Myocyte (in vitro differentiated cells): ENCODE data around the gene TLK1. TPM values are rescaled to one million over a fixed set of nuclear protein-coding genes. Genes with fewer than 3 reads are reported as not detected.
A peak's percentile ranks its signal among the peaks of the same experiment; 100 is the strongest.
"Not testable (repeated sequence)": the region's sequence is repeated elsewhere in the genome, so short reads cannot be mapped to it uniquely, and the experiment has no call there.

Experiments
- DNase-seq: peaks from one replicate; pipeline ENCODE4 v3.0.0-alpha.2; 2012; ENCODE audit warnings: low read depth
- total RNA-seq: library from RNA; depleted of rRNA; stranded (reverse); fragments of >200 nt; gene quantifications from 2 replicates; pipeline ENCODE4 v1.2.3, GENCODE V29; 2014

TLK1 gene
- total RNA-seq, 1 donor from 2014 or later, result 9.9 TPM

DNA sequence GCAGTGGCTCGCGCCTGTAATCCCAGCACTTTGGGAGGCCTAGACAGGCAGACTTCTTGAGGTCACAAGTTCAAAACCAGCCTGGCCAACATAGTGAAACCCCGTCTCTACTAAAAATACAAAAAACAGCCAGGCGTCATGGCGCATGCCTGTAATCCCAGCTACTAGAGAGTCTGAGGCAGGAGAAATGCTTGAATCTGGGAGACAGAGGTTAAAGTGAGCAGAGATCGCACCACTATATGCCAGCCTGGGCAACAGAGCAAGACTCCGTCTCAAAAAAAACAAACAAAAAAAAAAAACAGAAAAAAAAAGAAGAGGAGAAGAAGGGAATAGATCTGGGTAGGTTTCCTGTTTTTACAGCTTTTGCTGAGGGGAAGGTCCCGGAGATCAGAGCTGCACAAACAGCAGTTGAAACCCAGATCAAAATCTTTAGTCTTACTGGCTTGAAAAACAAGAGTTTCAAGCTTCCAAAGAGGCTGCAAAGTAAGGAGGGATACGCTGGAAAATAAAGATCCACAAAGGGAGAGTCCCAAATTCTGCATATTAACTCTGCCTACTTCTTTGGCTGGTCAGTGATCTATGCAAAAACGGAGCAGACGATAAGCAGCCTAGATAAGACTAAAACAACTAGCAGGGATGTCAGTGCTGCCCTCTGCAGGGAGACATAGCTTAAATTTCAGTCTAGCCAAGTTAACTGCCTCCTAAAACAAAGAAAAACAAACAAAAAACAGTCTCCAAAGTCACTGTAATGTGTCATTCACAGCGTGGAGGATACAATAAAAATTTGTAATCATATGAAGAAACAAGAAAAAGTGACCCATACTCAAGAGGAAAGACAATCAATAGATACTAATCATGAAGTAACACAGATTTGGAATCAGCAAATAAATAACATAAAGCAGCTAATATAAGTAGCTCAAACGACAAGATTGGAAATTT is 74.1 kb downstream of the TLK1 start:
- peak; percentile 52 for DNase-seq

DNA sequence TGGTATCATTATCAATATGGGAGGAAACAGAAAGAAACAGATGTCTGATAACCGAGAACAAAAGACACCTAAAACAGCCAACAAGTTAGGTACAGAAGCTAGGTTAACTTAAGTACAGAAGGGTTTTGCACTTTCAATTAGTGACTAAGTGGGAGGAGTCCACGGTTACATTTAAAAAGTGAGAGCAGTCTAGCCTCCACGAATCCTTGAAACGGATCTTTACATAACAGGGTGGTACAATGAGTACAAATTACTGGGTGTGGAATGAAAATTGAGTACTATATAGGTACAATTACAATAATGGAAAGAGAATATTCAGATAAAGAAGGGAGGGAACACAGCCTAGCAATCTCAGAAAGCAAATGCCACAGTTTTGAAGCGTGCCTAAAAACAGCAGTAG is 76.6 kb downstream of the TLK1 start:
- no peak for DNase-seq

DNA sequence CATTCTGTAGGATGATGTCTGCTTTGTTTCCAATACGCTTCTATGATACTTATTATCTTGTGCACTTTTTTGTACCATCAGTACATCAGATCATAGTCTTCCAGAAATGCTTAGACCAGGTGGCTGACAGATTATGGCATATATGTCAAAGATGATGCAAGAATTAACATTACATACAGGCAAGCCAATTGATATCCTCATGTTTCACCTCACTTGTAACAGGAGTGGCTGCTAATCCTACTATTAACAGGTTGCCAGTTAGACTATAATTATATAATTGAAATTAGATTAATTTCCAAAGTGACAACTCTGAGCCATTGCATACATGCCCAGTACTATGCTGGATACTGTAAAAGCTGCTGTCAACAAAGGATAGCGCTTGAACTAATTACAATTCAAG is 77.2 kb downstream of the TLK1 start:
- DNase-seq, result no peak

DNA sequence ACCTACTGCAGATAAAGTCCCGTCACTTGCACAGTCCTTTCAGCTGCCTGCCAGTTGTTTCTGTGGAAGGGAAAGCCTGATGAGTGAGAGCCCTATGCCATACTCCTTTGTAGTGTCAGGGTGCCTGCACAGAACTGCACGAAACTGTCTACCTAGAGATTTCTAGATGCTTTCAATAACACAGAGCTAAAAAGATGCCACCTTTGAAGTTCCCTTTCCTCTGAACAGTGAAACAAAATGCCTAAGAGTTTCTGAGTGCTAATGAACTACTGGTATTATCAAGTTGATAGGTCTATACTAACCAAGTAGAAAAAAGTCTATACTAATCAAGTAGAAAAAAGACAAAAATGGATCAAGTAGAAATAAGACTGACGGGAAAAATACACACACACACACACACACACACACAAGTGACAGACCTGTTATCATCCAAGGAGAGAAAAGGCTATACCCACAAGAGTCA is 79.0 kb downstream of the TLK1 start:
- DNase-seq, result peak; percentile 9

DNA sequence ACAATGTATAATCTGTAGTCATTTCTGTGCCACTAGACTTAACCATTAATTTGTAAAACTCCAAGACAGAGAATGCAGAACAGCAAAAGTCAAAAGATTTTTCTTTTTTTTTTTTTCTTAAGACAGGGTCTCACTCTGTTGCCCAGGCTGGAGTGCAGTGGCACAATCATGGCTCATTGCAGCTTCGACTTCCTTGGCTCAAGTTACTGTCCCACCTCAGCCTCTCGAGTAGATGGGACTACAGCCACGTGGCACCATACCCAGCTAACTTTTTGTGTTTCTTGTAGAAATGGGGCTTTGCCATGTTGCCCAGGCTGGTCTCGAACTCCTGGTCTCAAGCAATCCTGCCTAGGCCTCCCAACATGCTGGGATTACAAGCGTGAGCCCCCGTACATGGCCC is 80.1 kb downstream of the TLK1 start:
- no peak for DNase-seq

DNA sequence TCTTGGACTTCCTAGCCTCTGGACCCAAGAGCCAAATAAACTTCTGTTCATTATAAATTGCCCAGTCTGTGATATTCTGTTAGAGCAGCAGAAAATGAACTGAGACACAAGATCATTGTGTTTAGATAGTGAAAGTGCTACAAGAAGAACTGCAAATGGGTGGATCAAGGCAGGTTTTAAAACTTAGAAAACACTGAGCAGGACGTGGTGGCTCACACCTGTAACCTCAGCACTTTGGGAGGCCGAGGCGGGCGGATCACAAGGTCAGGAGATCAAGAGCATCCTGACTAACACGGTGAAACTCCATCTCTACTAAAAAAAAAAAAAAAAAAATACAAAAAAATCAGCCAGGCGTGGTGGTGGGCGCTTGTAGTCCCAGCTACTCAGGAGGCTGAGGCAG is 84.3 kb downstream of the TLK1 start:
- DNase-seq, result not testable (repeated sequence)

DNA sequence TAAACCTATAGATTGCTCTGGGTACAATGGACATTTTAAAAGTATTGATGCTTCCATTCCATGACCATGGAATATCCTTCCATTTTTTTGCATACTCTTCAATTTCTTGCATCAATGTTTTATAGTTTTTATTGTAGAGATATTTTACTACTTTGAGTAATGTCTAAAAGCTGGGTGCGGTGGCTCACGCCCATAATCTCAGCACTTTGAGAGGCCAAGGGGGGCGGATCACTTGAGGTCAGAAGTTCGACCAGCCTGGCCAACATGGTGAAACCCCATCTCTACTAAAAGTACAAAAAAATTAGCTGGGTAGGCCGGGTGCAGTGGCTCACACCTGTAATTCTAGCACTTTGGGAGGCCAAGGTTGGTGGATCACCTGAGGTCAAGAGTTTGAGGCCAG is 88.5 kb downstream of the TLK1 start:
- no peak for DNase-seq

DNA sequence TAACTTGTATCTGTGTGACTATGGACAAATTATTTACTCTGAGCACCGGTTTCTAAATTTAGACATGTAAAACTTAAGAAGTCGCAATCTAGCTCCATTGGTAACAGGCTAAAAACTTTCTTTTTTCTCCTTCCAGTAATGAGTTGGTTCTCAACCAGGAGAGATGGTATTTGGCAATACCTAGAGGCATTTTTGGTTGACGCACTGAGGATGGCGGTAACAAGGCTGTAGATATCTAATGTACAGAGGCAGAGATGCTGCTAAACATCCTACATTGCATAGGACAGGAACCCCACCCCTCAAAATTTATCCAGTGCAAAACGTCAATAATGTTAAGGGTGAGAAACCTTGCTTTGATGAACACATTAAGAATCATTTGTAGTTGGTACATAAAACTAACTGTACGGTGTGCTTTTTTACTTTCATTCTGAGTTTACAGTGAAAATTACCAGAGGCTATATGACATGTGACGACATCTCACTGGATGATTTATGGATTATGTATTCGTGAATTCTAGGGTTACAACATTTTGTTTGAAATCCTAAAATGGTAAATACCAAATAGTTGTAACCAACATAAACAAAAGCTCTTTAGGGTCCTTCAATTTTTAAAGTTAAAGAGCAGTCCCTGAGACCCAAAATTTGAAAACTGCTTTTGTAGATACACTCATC is 91.3 kb downstream of the TLK1 start:
- DNase-seq, result no peak

DNA sequence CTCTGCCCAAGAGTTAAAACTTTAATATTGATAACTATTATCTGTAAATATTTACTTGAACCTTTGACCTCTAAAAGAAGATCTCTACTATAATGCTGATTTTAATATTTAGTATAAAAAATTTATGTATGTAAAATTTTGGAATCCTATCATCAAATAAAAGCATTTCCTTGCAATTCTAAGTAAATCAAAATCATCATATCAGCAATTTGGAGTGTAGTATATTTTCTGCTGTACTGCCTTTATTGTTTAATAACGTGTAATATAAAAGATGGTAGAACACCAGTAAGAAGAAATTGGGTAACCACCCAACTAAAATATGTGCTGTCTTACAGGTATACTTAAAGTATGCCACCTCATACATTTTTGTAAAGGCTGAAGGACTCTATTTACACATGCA is 94.6 kb downstream of the TLK1 start:
- DNase-seq, result no peak

DNA sequence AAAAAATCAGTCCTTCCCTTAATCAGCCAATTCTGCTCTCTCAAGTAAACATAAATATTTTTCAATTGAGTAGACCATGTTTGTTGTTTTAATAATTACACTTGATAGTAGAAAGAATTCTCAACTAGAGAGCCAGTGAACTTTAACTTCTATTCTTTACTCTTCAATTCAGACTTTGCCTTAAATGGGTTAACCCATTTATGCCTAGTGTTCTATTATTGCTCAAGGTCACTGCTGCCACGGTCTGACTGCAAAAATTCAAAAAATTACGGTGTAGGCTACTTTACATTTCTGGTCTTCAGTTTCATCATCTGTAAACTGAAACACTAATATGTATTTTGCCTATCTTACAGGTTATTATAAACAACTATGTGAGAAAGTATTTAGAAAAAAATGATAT is 103.1 kb downstream of the TLK1 start:
- DNase-seq, result no peak

DNA sequence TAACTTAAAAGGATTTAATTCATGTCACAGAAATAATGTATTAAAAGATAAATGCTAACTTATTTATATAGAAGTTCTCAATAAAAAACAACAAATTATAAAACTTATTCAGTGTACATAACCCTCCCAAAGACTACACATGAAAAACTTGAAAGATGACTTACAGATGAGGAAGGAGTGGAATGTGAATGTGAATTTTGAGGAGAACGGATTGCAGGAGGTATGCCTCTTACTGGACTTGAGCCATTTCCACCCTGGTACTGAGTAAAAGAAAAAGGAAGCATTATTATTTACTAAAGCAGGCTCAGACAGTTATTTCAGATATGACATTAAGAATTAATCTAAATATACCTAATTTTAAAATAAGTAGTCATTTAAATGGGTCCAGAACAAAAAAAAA is 104.4 kb downstream of the TLK1 start:
- no peak for DNase-seq

DNA sequence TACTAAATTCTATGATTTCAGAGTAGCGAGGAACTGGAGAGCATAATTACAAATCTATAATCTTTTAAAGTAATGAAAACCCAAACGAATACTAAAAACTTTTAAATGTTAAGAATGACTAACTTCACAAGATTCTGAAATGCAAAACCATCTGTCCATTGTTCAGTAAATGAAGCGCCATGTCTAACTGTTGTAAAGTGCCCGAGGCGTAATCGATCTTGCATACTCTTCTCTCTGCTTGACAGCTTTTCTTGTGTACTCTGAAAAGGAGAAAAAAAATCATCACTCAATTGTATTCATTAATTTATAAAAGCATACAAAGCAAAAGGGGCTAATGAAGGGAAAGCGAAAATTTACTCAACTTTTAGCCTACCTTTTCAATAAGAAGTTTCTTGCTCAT is 111.0 kb downstream of the TLK1 start:
- no peak for DNase-seq

DNA sequence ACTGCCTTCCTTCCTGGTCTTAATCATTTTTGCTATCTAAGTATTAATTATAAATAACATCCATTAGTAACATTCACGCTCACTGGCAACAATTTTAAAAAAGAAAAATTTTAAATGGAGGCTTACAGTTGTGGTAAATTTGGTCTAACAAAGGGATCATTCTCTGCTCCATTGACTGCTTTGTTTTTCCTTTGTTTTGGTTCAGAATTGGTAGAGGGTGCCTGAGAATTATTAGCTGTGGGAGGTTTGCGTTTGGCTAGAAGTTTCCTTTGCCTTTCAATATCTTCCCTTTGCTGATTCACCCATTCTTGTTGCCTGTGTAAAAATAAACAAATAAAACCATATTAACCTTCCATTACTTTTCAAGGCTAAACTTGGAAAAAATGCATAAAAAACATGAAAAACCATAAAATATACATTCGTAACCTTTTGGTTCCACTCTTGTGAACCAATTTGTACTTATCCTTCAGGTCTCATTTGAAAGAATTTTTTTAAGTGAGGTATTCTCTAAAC is 114.6 kb downstream of the TLK1 start:
- no peak for DNase-seq

DNA sequence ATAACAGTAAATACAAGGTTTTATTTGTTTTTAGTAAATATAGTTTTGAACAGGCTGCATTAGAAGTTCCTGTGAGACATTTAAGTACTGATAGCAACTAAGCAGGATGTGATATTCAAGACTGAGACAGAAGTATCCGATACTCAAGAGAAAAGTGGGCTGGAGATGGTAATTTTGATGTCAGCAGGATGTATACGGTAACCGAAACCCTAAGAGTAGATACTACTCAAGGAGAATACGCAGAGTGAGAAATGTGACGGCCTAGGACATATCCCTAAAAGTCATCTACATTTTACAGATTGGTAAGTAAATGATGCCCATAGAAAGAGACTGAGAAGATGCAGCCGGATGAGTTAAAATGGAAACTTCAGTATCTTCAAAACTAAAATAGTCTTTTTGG is 116.3 kb downstream of the TLK1 start:
- DNase-seq, result no peak

DNA sequence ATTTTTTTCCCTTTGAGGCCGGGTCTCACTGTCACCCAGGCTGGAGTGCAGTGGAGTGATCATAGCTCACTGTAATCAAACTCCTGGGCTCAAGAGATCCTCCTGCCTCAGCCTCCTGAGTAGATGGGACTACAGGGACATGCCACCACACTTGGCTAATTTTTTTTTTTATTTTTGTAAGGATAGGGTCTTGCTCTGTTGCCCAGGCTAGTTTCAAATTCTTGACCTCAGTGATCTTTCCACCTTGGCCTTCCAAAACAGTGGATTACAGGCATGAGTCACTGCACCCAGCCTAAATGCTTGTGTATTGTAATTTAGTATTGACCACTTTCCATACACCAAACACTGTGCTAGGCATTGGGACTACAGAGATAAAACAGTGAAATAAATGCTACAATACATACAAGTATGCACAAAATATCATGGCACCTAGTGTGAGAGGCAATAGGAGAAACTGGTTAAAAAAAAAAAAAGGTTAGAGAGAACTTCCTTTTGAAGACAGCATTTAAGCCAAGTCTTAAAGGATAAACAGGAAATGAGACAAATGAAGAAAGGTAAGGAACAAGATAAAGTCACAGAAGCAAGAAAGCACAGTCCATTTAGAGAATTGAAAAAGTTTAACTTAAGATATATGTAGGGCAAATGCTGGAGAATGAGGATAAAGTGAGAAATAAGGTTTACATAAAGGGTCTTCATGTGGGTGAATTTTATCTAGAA is 118.3 kb downstream of the TLK1 start:
- no peak for DNase-seq

DNA sequence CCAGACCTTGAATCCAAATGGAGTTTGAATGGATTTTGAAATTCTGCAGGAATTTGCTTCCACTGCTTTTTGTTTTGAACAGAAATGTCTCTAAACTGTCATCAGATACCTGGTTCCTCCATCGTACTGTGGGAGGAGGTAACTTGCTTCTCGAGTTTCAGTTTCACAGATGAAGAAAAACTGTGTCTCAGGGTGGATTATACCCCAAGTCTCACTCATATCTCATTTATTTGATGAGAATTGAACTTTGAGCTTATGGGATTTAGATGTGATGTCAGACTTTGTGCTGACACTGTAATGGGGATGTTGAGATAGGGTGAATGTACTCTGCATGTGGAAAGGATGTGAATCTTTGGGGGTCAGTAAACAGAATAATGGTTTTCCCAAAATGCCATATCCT is 124.2 kb downstream of the TLK1 start:
- DNase-seq, result no peak

DNA sequence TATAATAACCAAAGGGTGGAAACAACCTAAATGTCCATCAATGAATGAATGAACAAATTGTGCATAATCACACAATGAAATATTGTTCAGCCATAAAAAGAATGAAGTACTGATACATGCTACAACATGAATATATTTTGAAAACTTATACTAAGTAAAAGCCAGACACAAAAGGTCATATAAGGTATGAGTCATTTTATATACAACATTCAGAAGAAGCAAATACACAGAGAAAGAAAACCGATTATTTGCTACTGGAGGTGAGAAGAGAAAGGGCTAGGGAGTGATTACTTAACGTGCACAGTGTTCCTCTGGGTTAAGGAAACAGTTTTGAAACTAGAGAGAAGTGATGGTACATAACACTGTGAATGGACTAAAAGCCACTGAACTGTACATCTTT is 126.4 kb downstream of the TLK1 start:
- DNase-seq, result no peak

DNA sequence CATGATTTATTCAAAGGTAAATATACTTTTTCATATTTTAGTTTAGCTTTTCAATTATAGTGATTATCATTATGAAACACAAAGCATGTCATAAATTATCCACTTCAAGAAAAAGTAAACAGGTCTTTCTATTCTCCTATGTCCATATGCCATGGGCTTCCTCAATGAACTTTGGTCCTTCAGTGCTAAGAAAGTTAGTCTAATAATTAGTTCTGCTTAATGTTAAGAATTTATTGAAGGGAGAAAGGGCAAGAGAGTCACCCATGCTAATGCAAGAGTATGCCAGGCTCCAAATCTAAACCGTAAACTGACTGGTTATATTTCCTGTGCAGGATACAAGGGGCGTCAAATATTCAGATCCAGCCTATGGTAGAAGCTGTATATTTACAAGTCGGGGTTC is 135.5 kb downstream of the TLK1 start:
- no peak for DNase-seq

DNA sequence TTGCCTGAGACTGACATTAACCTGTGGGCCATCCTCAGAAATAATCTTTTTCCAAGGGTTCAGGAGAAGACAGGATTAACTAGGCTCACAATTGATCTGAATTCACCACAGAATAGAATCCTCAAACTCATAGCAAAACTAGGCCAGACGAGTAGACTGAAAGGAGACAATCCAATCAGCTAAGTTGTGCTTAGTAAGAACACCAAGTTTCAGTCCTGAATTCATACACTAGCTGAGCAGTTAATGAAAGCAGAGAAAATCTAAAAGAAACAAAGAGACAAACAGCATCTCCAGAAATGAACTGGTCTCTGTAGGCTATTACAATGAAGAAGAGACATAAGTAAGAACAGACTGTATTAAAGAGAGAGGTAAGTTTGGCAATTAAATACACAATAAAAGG is 142.2 kb downstream of the TLK1 start:
- no peak for DNase-seq

DNA sequence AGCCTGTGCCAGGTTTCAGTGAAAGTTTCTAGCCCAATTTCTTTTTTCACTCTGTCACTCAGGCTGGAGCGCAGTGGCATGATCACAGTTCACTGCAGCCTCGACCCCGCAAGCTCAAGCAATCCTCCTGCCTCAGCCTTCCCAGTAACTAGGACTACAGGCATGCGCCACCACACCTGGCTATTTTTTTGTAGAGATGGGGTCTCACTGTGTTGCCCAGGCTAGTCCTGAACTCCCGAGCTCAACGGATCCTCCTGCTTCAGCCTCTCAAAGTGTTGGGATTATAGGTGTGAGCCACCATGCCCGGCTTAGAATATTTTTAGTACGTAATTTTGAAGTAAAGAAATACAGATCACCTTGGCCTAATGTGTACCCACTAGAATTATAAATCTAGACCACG is 144.6 kb downstream of the TLK1 start:
- no peak for DNase-seq

DNA sequence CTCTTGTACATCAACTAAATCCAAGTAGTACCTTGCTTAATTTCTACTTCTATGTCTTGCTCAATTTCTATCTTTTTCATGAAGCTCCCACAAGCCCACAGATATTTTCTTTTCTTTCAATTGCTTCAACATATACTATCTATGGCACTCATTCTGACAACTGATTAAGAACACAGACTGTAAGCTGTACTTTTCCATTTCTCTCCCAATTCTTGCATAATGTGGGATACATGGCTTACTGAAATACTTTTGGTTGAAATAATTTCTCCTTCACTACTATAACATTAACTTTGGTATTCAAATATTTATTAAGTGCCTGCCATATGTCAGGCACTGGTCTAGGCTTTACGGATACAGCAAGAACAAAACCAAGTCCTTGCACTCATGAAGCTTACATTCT is 146.8 kb downstream of the TLK1 start:
- DNase-seq, result no peak

DNA sequence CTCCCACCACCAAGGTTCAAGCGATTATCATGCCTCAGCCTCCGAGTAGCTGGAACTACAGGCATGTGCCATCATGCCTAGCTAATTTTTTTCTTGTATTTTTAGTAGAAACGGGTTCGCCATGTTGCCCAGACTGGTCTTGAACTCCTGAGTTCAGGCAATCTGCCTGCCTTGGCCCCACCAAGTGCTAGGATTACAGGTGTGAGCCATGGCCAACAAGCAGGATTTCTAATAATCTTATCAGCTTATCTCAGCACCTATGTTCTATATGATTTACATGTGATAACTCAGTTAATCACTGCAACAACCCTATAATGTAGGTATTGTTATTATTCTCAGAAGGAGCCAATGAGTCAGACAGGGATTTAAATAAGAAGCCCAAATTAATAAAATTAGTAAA is 151.3 kb downstream of the TLK1 start:
- no peak for DNase-seq
